LNCAP (cell line): ENCODE results near the gene PHTF2.

Experiments
- TF ChIP-seq, protein P1 (sequence below): fragments of 450-650 bp; IDR thresholded peaks from 2 replicates; pipeline ENCODE4 v1.5.1; 2017; ENCODE audit warnings: mild to moderate bottlenecking

Gene PHTF2

DNA sequence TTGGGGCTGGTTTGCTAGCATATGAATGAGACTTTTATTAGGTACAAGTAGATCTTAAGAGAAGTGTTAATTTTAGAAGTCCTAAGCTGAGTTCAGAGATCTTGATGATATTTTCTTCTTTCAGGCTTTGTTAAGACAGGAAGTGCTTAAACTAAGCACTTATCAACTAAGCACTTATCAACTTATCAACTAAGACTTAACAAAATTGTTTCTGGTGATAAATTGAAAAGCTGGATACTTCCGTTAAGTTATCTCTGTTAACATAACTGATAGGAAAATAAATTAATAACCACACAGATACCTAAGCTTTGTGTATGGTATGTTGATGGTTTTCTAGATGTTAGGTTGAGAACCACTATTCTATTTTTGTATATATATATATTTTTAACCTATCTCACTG, 113.7 kb downstream of the PHTF2 start:
- TF ChIP-seq, protein P1, sequence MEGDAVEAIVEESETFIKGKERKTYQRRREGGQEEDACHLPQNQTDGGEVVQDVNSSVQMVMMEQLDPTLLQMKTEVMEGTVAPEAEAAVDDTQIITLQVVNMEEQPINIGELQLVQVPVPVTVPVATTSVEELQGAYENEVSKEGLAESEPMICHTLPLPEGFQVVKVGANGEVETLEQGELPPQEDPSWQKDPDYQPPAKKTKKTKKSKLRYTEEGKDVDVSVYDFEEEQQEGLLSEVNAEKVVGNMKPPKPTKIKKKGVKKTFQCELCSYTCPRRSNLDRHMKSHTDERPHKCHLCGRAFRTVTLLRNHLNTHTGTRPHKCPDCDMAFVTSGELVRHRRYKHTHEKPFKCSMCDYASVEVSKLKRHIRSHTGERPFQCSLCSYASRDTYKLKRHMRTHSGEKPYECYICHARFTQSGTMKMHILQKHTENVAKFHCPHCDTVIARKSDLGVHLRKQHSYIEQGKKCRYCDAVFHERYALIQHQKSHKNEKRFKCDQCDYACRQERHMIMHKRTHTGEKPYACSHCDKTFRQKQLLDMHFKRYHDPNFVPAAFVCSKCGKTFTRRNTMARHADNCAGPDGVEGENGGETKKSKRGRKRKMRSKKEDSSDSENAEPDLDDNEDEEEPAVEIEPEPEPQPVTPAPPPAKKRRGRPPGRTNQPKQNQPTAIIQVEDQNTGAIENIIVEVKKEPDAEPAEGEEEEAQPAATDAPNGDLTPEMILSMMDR: no peak

DNA sequence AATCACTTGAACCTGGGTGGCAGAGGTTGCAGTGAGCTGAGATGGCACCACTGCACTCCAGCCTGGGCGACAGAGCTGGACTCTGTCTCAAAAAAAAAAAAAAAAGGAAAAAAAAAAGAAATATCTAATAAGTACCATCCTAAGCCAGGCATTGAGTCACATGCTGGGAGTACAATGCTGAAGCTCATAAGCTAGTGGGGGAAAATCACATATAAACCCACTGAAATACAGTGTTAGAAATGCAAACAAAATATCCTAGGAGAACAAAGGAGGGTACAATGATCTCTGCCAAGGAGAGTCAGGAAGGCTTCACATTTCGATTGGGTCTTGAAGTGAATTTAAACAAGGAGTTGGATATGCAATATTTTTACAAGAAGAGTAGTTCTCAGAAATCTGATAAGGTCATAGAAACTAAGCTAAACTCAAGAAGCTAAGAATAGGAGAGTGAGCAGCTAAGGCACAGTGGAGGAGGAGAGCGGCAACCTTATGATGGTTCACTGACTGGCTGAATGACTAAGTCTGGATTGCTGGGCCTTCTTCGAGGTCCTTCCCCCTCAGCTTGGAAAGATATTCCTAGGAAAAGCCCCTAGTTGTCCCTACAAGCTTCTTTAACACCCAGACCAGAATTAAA, 115.5 kb downstream of the PHTF2 start:
- TF ChIP-seq, protein P1: no peak

DNA sequence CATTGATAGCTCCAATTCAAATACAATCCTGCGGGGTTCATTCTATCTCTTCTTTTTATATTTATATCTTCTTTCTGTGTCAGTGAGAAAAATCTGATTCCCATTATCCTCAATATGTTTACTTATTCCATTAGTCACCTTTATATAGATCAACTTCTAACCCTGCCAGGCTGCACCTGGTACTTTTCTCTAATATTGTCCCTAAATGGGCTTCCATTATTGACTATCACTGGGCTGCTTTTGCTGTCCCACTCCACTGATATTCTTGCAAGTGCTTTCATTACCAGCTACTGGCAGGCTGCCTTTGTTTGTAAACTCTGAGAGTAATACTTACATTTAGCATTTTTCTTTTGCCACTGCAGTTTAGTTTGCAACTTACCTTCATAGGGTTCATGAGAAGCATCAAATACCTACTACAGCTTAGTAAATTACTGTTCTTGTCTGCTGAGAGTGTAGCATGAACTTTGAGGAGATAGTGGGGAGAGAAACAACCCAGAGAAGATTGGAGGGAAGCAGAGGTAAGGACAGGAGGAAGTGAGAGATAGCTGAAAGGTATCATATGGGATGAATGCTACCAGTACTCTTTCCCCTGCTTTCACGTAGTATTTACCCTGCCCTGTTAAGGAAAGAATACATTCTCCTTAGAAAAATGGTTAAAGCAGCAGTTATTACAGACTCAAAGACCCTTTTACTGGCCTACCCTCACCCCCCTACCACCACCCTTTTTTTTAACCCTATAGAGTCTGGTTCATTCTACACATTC, 119.1 kb downstream of the PHTF2 start:
- TF ChIP-seq, protein P1: no peak

DNA sequence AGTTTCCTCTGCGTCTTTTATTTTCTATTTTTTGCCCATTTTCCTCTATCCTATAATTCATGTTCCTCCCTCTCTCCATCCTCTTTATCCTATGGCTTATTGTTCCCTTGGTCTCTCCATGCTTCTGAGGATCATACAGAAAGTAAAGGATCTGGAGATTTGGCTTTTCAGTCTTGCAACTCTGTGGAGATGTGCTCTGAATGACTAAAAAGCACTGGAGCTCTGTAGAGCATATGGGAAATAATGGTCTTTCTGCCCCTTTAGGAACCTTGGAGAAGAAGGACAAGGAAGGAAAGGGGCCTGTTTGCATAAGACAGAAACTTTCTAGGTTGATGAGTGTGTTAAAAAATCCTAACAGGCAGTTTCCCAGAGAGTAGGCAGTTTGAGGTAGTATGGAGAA, 120.1 kb downstream of the PHTF2 start:
- TF ChIP-seq, protein P1: no peak

DNA sequence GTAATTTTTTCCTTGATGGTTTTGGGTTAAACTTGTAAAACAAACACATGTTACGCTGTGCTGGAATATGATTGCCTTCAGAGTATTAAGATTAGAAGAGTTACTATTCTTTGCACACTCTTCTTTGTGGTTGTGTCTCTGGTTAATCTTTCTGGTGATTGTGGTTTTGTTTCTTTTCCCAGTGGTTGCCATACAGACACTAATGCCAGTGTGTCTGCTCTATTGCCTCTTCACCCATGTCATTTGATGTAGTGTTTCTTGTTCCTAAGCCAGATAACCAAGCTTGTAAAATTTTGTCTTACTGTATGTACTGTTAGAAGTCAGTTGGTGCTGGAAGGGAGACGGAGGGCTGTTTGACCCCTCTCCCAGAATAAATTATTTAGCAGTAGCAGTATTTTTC, 124.8 kb downstream of the PHTF2 start:
- TF ChIP-seq, protein P1: no peak

DNA sequence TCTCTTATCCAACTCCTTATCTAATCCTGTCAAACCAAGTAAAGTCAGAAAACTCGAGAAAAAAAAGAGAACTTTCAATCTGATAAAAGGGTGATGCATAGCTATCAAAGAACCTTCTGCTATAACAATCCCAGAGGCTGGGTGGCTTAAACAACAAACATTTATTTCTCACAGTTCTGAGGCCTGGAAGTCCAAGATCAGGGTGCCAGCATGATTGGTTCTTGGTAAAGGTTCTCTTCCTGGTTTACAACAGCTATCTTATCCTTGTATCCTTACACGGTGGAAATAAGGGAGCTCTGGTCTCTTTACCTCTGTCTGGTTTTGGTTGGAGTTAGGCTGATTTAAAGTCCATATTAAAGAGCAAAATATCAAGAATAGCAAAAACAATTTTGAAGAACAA, 131.9 kb downstream of the PHTF2 start:
- TF ChIP-seq, protein P1: no peak

DNA sequence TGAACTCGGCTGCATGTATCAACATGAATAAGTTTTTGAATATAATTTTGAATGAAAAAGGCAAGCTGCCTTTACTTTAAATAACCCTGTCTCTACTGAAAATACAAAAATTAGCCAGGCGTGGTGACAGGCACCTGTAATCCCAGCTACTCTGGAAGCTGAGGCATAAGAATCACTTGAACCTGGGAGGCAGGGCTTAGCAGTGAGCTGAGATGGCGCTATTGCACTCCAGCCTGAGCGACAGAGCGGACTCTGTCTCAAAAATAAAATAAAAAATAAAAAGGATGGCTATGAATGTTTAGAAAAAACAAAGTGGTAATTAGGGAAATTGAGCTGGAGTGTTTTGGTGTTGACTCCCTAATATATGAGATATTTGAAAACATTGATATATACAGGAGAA, 133.3 kb downstream of the PHTF2 start:
- TF ChIP-seq, protein P1: no peak
